Mesenchymal stem cell (in vitro differentiated cells and primary cell): ENCODE results near the gene MDM4.
"Not testable (repeated sequence)": the region's sequence is repeated elsewhere in the genome, so short reads cannot be mapped to it uniquely, and the experiment has no call there.

Experiments
- DNase-seq: peaks from one replicate; pipeline ENCODE4 v3.0.0-alpha.2; 2013
- H2AFZ ChIP-seq: one replicate; pipeline ENCODE4 v1.6.1; 2013; ENCODE audit warnings: low read depth, mild to moderate bottlenecking, control low read depth, inconsistent platforms, low read length, moderate library complexity
- H2AK5ac ChIP-seq: 2 replicates; pipeline ENCODE4 v1.6.1; 2013; ENCODE audit warnings: low read length, moderate library complexity, mild to moderate bottlenecking, inconsistent platforms; ENCODE audit not compliant: severe bottlenecking
- H2BK120ac ChIP-seq: one replicate; pipeline ENCODE4 v1.6.1; 2013; ENCODE audit warnings: low read depth, mild to moderate bottlenecking, inconsistent platforms, low read length, moderate library complexity
- H2BK12ac ChIP-seq, 2 experiments: one replicate each; pipeline ENCODE4 v1.6.1; 2013; ENCODE audit warnings: inconsistent platforms in 2 of 2, low read length in 2 of 2, mild to moderate bottlenecking in 2 of 2, moderate library complexity in 2 of 2, control low read depth in 1 of 2
- H2BK15ac ChIP-seq: one replicate; pipeline ENCODE4 v1.6.1; 2013; ENCODE audit warnings: mild to moderate bottlenecking, low read depth, inconsistent platforms; ENCODE audit not compliant: poor library complexity, severe bottlenecking
- H2BK5ac ChIP-seq: 2 replicates; pipeline ENCODE4 v1.6.1; 2013; ENCODE audit warnings: low read depth, mild to moderate bottlenecking, low read length, control low read depth, inconsistent platforms; ENCODE audit not compliant: poor library complexity, severe bottlenecking
- H3K14ac ChIP-seq, 2 experiments: one replicate each; pipeline ENCODE4 v1.6.1; 2013; ENCODE audit warnings: inconsistent platforms in 2 of 2, low read length in 2 of 2, control low read depth in 1 of 2, mild to moderate bottlenecking in 1 of 2, moderate library complexity in 1 of 2
- H3K18ac ChIP-seq, 2 experiments: one replicate each; pipeline ENCODE4 v1.6.1; 2013; ENCODE audit warnings: inconsistent platforms in 2 of 2, low read length in 2 of 2, control low read depth in 1 of 2, low read depth in 1 of 2, mild to moderate bottlenecking in 1 of 2
- H3K23ac ChIP-seq, 2 experiments: one replicate each; pipeline ENCODE4 v1.6.1; 2013; ENCODE audit warnings: inconsistent platforms in 2 of 2, low read length in 2 of 2, mild to moderate bottlenecking in 2 of 2, moderate library complexity in 2 of 2, control low read depth in 1 of 2
- H3K27ac ChIP-seq: 2 replicates; pipeline ENCODE4 v1.5.1; 2013; ENCODE audit warnings: mild to moderate bottlenecking, moderate library complexity, low read length, control low read depth, inconsistent platforms; ENCODE audit not compliant: poor library complexity, severe bottlenecking
- H3K27me3 ChIP-seq, 2 experiments: 2 replicates each; pipeline versions ENCODE4 v1.6.1 to v1.7.0; 2013; ENCODE audit warnings: low read length in 2 of 2, mild to moderate bottlenecking in 2 of 2, moderate library complexity in 2 of 2, control low read depth in 1 of 2, inconsistent platforms in 1 of 2; ENCODE audit not compliant: control insufficient read depth in 1 of 2, insufficient read depth in 1 of 2
- H3K36me3 ChIP-seq, 2 experiments: 2 replicates each; pipeline versions ENCODE4 v1.6.1 to v1.7.0; 2013; ENCODE audit warnings: low read length in 2 of 2, control low read depth in 1 of 2, inconsistent platforms in 1 of 2, low read depth in 1 of 2, mild to moderate bottlenecking in 1 of 2; ENCODE audit not compliant: insufficient read depth in 2 of 2, control insufficient read depth in 1 of 2
- H3K4ac ChIP-seq, 2 experiments: one replicate each; pipeline ENCODE4 v1.6.1; 2013; ENCODE audit warnings: inconsistent platforms in 2 of 2, low read length in 2 of 2, mild to moderate bottlenecking in 2 of 2, moderate library complexity in 2 of 2, control low read depth in 1 of 2, low read depth in 1 of 2
- H3K4me1 ChIP-seq: 2 replicates; pipeline ENCODE4 v1.6.1; 2013; ENCODE audit warnings: low read depth, low read length, control low read depth; ENCODE audit not compliant: control insufficient read depth, insufficient read depth
- H3K4me2 ChIP-seq: 2 replicates; pipeline ENCODE4 v1.6.1; 2013; ENCODE audit warnings: low read length, mild to moderate bottlenecking, inconsistent platforms; ENCODE audit not compliant: poor library complexity, severe bottlenecking
- H3K4me3 ChIP-seq, 2 experiments: 2 replicates each; pipeline versions ENCODE4 v1.5.1 to v1.7.0; 2013; ENCODE audit warnings: low read length in 2 of 2, mild to moderate bottlenecking in 2 of 2, control low read depth in 1 of 2, low read depth in 1 of 2; ENCODE audit not compliant: insufficient read depth in 1 of 2
- H3K79me1 ChIP-seq: replicated peaks from 2 replicates; pipeline ENCODE4 v1.6.1; 2013; ENCODE audit warnings: mild to moderate bottlenecking, control low read depth, low read length, inconsistent platforms; ENCODE audit not compliant: poor library complexity, severe bottlenecking
- H3K9ac ChIP-seq: 2 replicates; pipeline ENCODE4 v1.7.0; 2013; ENCODE audit warnings: mild to moderate bottlenecking, low read length, moderate library complexity
- H3K9me3 ChIP-seq: 2 replicates; pipeline ENCODE4 v1.7.0; 2013; ENCODE audit warnings: mild to moderate bottlenecking, low read length; ENCODE audit not compliant: control insufficient read depth
- H4K8ac ChIP-seq: one replicate; pipeline ENCODE4 v1.6.1; 2013; ENCODE audit warnings: inconsistent platforms, mild to moderate bottlenecking, low read length, moderate library complexity
- H4K91ac ChIP-seq: one replicate; pipeline ENCODE4 v1.6.1; 2013; ENCODE audit warnings: mild to moderate bottlenecking, low read length, inconsistent platforms
- WGBS: methylation state at CpG from one replicate; pipeline ENCODE4 v1.1.7; 2013; ENCODE audit warnings: mixed read lengths; 5-methylcytosine and 5-hydroxymethylcytosine counted together

Gene MDM4

DNA sequence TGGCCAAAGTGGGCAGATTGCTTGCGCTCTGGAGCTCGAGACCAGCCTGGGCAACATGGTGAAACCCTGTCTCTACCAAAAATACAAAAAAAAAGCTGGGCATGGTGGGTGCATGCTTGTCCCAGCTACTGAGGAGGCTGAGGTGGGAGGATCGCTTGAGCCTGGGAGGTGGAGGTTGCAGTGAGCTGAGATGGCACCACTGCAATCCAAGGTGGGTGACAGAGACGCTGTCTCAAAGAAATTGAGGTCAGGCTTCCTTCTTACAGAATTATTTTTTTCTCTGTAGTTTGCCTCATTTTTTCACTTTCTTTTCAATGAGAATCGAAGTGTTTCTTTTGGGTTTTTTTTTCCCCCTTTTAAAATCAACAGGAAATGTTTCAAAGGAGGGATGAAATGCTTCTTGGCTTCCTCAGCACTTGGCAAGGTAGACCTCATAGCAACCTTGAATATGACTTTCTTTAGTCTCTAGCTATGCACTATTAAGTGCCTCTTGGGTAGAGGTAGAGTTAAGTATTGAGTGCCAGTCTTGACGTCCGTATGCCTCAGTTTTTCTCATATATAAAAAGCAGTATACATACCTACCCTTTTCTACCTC is 40.3 kb downstream of the MDM4 start:
- Histone ChIP-seq H3K79me1 (peaks cover 13% of the 10 kb centered on the region), H3K9ac (no peak overlapping the region), H2BK5ac (no peak overlapping the region), H4K8ac (no peak overlapping the region), H3K4me1 (peaks cover 3% of the 10 kb centered on the region), H4K91ac (no peak overlapping the region), H3K4me2 (no peak overlapping the region), H2AK5ac (no peak overlapping the region), H3K27ac (no peak overlapping the region), H3K27me3 (no peaks in the 10 kb centered on the region), H2BK120ac (no peak overlapping the region), H3K9me3 (no peaks in the 10 kb centered on the region), H3K23ac (no peak overlapping the region), H2AFZ (no peak overlapping the region), H3K14ac (peak overlapping the region in 1 of 2 experiments; percentile 71), H3K4me3 (no peak overlapping the region), H3K18ac (no peak overlapping the region), H2BK12ac (peak overlapping the region in 1 of 2 experiments; percentile 31), H2BK15ac (no peak overlapping the region), H3K36me3 (peaks cover 3 to 32% of the 10 kb centered on the region in 2 experiments), H3K4ac (no peak overlapping the region)
- WGBS: 100% methylated on average over 3 of the region's 7 CpGs
- no peak for DNase-seq

DNA sequence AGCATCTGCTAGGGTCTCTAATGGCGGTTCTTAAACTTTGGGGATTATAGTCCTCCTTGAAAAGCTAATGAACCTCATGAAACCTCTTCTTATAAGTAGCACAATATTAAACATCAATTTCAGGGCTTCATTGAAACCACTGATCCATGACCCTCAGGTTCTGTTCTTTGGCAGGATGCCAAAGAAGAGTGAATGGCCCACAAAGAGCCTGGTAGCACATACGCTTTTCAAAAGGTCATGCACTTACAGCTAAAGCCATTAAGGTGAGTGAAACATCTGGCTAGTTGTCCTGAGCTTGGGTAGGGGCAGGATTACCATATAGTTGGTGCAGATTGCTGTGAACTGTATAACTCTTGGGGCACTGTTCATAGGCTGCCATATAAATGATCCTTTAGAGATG is 42.3 kb downstream of the MDM4 start:
- peaks cover 12% of the 10 kb centered on the region for H3K79me1 ChIP-seq
- no peak overlapping the region for H3K4me3 ChIP-seq
- H3K23ac ChIP-seq: no peak overlapping the region
- no peak overlapping the region for H3K9ac ChIP-seq
- no peak overlapping the region for H4K91ac ChIP-seq
- H2AK5ac ChIP-seq: no peak overlapping the region
- H3K27ac ChIP-seq: no peak overlapping the region
- H3K27me3 ChIP-seq: no peaks in the 10 kb centered on the region
- DNase-seq: no peak
- H2BK12ac ChIP-seq: no peak overlapping the region
- no peak overlapping the region for H2AFZ ChIP-seq
- no peak overlapping the region for H4K8ac ChIP-seq
- H3K14ac ChIP-seq: no peak overlapping the region
- H3K9me3 ChIP-seq: no peaks in the 10 kb centered on the region
- H2BK5ac ChIP-seq: no peak overlapping the region
- H3K4me2 ChIP-seq: no peak overlapping the region
- H3K36me3 ChIP-seq: peaks cover 12 to 26% of the 10 kb centered on the region in 2 experiments
- no peak overlapping the region for H3K18ac ChIP-seq
- no peak overlapping the region for H3K4ac ChIP-seq
- no peak overlapping the region for H2BK120ac ChIP-seq
- peaks cover 3% of the 10 kb centered on the region for H3K4me1 ChIP-seq
- no peak overlapping the region for H2BK15ac ChIP-seq
- WGBS: 97% methylated on average over 2 of the region's 2 CpGs

- H3K14ac ChIP-seq, H4K8ac ChIP-seq, H3K4ac ChIP-seq, H2AK5ac ChIP-seq, H3K27ac ChIP-seq, H2BK15ac ChIP-seq, H3K9me3 ChIP-seq, H3K27me3 ChIP-seq, H4K91ac ChIP-seq, H3K9ac ChIP-seq, H3K4me3 ChIP-seq, H3K23ac ChIP-seq, H2BK12ac ChIP-seq, H3K4me2 ChIP-seq, H3K18ac ChIP-seq, H3K79me1 ChIP-seq, H2AFZ ChIP-seq, H3K4me1 ChIP-seq, DNase-seq, H2BK5ac ChIP-seq, H2BK120ac ChIP-seq: not testable (repeated sequence)
- H3K36me3 ChIP-seq: peaks cover 15 to 19% of the 10 kb centered on the region in 2 experiments
- WGBS: 96% methylated on average over 6 of the region's 6 CpGs
Measured at GRCh38 chr1:204560002-204560401, 43.8 kb downstream of the MDM4 start.

DNA sequence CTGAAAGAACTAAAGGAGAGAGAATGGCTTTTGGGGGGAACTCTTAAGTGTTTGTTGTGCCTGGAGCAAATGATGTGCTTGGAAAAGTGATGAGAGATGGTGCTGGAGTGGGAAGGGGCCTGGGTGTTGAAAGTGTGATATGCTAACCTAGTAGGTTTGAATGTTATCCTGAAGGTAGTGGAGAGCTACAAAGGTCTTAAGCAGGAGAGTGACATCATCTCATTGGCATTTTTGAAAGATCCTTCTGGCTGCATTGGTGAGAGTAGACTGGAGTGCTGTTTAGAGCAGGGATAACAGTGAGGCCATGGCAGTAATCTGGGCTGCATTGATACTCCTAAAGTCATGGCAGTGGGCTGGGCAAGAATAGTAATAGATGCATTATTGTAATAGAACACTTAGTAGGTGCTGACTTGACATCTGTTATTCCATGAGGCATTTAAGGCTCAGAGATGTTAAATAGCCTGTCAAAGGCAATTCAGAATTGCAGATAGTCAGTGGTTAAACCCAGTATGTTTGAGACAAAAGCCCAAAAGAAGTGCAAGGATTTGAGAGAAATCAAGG is 44.5 kb downstream of the MDM4 start:
- Histone ChIP-seq H3K4ac (no peak overlapping the region), H3K23ac (no peak overlapping the region), H2BK15ac (no peak overlapping the region), H2BK5ac (no peak overlapping the region), H3K4me2 (no peak overlapping the region), H4K91ac (no peak overlapping the region), H3K27me3 (no peaks in the 10 kb centered on the region), H3K4me3 (no peak overlapping the region), H3K14ac (no peak overlapping the region), H3K9ac (no peak overlapping the region), H3K36me3 (peaks cover 11 to 22% of the 10 kb centered on the region in 2 experiments), H2BK120ac (no peak overlapping the region), H3K27ac (no peak overlapping the region), H3K79me1 (peaks cover 6% of the 10 kb centered on the region), H3K4me1 (peaks cover 3% of the 10 kb centered on the region), H2BK12ac (no peak overlapping the region), H2AFZ (no peak overlapping the region), H4K8ac (no peak overlapping the region), H3K9me3 (no peaks in the 10 kb centered on the region), H2AK5ac (no peak overlapping the region), H3K18ac (no peak overlapping the region)
- DNase-seq: peak; percentile 49
